MM.1S (cell line): Measurements from ENCODE around the gene IGHMBP2.

ENCODE experiments used
- EZH2 ChIP-seq: fragments of 300-600 bp; sonication (generic); optimal IDR thresholded peaks from 2 replicates; pipeline ENCODE3; 2017; ENCODE audit warnings: low read depth, mild to moderate bottlenecking, antibody characterized with exemption, low read length, mixed read lengths
- EZH2phosphoT487 ChIP-seq: fragments of 300-600 bp; sonication (generic); IDR thresholded peaks from 2 replicates; pipeline ENCODE4 v1.6.1; 2018; ENCODE audit warnings: antibody characterized with exemption, low read length
- TF ChIP-seq, protein P1 (sequence below): fragments of 300-600 bp; sonication (generic); IDR thresholded peaks from 2 replicates; pipeline ENCODE4 v1.5.1; 2016; ENCODE audit warnings: antibody characterized with exemption, low read length, mixed read lengths

DNA sequence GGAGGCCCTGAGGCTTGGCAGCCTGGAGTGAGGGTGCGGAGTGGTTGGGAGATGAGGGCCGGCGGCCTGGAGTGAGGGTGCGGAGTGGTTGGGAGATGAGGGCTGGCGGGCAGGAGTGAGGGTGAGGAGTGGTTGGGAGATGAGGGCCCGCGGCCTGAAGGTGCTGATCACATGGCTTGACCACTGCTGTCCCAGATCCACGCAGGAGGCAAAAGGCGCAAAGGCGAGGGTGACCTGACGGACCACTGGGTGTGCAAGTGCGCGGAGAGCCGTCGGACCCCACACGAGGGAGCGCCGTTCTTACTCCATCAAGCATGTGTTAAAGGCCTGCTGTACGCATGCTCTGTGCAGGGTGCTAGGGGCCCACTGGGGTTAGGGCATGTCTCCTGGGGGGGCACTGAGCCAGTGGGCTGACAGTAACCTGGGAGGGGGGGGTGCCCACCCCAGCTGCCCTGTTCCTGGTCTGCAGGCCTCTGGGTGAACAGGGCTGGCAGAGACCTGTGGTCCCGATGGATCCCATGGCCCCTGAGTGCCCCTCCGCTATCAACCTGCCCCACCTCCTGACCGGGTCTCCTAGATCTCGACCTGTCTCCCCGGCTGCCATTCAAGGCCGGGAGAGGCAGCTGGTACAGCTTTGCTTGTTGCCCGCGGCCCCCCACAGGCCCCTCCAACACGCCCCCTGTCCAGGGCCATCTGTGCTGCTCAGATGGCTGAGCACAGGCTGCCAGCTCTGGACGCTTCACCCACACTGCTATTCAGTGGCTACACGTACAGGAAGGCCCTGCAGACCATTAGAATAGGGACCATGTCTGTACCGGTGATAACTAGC lies 56.0 kb downstream of the IGHMBP2 start:
- TF ChIP-seq, protein P1, sequence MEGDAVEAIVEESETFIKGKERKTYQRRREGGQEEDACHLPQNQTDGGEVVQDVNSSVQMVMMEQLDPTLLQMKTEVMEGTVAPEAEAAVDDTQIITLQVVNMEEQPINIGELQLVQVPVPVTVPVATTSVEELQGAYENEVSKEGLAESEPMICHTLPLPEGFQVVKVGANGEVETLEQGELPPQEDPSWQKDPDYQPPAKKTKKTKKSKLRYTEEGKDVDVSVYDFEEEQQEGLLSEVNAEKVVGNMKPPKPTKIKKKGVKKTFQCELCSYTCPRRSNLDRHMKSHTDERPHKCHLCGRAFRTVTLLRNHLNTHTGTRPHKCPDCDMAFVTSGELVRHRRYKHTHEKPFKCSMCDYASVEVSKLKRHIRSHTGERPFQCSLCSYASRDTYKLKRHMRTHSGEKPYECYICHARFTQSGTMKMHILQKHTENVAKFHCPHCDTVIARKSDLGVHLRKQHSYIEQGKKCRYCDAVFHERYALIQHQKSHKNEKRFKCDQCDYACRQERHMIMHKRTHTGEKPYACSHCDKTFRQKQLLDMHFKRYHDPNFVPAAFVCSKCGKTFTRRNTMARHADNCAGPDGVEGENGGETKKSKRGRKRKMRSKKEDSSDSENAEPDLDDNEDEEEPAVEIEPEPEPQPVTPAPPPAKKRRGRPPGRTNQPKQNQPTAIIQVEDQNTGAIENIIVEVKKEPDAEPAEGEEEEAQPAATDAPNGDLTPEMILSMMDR = no peak
- TF ChIP-seq EZH2 = no peak
- TF ChIP-seq EZH2phosphoT487 = no peak
